GM20431 (cell line): ENCODE measurements around the gene CSTF3.
"Not testable (repeated sequence)": the region's sequence is repeated elsewhere in the genome, so short reads cannot be mapped to it uniquely, and the experiment has no call there.

Experiments
- in situ Hi-C: fragments of 300-500 bp; cut with MseI, MboI; formaldehyde crosslinking; loops from one replicate; pipeline ENCODE4 v1.15.0; 2020; ENCODE audit warnings: low sequenced_read_pairs; ENCODE audit not compliant: unreplicated experiment

The CSTF3 gene

DNA sequence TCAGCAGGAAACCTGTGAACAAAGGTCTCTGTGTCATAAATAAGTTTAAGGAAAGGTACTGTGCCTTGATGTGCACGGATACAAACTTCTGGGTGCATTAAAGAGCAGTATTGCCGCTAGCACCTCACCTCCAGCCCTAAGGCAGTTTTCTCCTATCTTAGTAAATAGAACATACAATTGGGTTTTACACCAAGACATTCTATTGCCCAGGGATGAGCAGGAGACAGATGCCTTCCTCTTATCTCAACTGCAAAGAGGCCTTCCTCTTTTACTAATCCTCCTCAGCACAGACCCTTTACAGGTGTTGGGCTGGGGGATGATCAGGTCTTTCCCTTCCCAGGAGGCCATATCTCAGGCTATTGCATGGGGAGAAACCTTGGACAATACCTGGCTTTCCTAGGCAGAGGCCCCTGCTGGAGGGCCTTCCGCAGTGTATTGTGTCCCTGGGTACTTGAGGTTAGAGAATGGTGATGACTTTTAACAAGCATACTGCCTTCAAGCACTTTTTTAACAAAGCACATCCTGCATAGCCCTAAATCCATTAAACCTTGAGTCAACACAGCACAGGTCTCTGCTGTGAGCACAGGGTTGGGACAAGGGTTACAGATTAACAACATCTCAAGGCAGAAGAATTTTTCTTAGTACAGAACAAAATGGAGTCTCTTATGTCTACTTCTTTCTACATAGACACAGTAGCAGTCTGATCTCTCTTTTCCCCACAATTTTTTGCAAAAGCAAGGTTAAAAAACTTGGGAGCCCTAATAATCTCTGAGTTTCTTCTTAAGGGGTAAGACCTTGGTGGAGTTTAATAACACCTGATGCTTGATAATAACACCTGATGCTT lies 111.5 kb downstream of the CSTF3 start:
- in situ Hi-C loops = not testable (repeated sequence)

DNA sequence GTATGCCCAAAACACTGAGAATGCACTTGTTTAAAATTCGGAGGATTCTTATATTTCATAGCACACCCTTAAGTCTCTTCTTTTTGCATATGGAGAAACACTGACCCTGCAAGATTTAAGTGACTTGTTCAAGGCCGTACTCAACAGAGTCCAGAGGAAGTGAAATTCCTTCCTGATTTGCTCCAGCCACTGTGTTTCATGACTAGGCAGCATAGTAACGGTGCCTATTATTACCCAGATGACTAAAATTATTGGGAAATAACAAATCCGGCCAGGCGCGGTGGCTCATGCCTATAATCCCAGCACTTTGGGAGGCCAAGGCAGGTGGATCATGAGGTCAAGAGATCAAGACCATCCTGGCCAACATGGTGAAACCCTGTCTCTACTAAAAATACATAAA lies 112.6 kb downstream of the CSTF3 start:
- in situ Hi-C loops = not testable (repeated sequence)

DNA sequence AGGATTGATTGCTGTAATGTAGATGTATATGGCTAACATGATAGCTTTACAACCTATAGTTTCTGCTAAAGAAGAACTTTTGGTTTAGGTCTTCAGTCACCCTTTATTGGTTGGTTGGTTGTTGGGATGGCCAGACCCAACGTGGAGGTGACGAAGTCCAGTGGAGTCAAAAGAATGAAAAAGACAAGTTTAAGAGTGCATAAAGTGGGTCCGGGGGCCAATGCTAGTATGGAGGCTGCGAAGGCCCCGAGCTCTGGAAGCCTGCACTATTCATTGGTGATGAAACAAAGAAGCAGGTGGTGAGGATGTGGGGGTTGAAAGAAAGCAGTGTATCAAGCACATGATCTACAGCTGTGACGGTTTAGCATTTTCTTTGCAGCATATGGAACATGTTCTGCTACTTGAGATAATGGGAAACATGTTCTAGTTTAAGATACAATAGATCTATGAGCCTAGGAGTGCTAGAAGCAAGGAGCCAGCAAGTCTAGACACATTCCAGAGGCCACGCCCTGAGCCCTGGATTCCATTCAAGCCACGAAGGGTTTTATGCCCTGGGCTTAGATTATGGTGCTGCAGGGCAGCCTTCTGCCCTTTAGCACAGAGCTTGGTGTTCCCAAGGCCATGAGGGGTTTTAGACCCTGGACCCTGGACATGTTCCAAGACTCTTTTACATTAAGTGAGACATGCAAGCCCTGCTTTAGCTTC lies 115.6 kb downstream of the CSTF3 start:
- in situ Hi-C loops = no loop called here

DNA sequence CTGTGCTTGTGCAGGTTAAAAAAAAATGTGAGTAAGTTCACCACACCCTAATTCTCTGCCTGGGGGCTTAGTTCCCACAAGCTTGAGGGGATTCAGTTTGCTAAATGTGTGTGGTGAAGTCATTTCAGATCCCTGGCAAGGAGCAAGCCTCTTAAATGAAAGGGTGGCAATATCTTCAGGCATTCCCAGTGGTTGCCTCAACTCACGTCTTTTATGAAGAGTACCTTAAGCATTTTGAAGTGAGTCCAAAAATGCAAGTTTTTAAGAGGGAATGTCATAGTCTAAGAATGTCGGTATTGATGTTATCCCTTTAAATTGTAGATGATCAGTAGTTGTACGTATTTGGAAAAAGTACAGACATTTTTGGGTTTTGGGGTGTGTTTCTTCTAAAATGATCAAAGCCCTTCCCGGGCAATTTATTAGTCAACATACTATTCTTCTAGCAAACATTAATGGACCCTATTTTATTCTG lies 117.0 kb downstream of the CSTF3 start:
- in situ Hi-C loops = no loop called here

DNA sequence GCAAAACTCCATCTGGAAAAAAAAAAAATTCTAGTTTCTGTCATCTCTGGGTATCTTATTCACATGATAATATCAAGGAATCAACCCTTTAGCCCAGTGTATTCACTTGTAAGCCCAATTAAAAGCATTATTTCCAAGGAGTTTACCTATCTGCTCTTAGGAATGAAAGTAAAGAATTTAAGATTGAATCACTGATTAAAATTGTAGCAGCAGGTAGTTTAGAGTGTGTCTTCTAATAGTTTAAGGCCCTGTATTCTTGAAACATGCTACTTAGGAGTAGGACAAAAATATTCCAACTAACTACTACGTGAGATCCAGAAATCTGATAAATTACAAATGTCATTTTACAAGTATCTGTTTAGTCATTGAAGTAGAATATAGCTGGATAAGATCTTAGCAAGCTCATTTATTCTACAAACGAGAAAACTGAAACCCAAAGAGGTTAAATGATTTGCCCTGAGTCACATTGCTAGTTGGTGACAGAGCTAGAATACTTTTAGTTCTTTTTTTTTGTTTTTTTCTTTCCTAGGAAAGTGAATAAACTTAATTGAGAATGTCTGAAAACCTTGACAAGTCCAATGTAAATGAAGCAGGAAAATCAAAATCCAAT lies 118.0 kb downstream of the CSTF3 start:
- in situ Hi-C loops = no loop called here

DNA sequence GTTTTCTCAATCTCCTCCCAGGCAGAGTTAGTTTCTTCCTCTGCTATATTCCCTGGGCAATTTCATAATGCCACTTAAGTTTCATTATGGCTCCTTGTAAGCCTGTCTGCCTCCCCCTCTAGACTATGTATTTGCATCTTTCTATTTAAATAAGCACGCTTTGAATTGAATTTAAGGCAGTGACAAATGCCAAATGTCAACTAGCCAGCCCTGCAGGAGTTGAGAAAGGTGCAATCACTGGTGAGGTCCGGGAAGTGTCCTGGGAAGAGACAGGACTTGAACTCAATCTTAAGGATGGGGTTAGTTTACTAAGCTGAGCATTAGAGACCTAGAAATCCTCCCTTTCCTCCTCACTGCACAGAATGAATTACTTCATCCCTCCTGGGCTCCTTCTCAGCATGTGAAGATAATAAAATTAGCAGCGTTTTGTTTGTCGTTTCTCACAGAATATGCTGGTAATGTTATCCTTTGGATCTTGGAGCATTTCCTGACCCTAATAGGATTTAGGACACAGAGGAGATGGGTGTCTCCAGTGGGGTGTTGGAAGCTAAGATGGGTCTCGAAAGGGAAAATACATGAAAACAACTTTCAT lies 120.3 kb downstream of the CSTF3 start:
- in situ Hi-C loops = no loop called here

DNA sequence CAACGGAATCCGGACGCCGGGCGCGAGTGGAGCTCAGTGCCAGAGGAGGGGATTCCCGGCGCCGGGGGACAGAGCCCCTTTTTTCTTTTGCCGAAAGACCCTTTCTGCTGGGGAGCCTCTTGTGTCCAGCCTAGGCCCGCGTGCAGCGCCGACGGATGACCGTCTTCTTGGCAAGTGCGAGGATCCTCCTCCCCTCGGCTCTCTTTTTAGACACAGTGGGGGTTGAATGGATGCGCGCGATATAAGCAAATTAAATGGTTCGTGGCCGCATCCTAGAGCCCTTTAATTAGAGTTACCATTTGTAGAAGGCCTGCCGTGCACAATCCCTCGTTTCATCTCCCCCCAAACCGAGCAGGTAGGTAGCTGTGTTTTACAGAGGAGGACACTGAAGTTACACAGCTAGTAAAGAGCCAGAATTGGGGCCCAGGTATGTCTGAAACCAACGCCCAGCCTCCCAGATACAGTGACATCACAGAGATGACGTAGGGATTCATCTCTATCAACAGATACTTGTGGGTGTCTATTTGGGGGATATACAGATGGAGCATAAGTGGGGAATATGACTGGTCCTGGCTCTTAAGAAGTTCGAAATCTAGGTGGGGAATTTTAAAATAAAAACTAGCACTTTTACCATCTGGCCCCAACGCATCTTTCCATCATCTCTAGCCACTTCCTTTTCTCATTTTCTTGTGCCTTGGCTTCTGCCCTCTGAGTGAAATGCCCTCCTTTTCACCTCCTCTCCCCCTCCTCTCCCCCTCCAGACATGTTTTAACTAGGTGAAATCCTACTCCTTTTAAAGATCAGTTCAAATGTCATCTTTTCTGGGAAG lies 121.0 kb downstream of the CSTF3 start:
- in situ Hi-C loops = no loop called here

DNA sequence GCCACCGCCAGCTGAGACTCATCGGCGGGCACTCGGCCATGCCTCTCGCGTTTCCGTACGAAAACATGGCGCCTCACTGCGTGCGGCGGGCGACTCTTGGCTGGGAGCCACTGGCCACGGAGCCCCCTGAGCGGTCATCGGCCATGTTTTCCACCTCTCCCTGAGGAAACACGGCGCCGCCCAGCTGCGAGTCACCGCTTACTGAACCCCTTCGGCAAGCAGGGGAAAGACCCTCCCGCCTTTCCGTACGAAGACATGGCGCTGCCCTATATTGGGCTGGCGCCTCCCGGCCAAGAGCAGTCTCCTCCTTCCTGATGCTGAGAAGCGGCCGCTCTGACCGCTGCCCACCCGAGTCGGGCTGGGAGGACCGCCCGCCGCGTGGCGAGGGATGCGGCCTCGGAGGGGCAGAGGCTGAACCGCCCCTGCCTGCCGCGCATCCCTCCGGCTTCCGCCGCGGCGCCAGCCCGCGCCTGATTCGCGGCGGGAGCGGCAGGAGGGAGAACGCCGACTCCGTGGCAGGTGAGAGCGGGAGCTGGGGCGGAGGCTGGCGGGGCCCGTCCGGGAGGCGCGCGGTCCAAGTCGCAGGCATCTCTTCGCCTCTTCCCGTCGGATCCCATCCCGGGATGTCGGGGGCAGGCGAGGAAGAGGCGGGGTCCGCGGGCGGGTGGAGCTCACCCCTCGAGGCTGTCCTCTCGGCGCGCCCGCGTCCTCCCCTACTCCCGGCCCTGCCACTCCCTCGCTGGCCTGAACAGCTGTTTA lies 121.8 kb downstream of the CSTF3 start, which contains the start of gene TCP11L1:
TSS of gene TCP11L1 (plus strand) at position 299 of the 759 bp plus-strand sequence. CDS start 4,202 bp downstream, outside the sequence.
- in situ Hi-C loops = no loop called here

DNA sequence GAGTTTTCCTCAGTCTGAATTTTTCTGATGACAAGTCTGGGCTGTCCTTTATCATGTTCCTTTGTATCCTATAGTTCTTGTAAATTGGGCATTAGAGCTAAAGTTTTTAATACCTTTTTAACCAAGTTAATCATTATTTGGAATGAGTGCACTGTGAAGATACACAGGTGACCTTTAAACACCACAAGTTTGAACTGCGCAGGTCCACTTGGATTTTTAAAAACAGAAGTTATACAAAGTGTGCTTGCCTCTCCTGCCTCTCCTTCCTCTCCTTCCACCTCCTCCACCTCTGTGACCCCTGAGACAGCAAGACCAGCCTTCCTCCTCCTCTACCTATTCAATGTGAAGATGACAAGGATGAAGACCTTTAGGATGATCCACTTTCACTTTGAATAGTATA lies 126.3 kb downstream of the CSTF3 start:
- in situ Hi-C loops = no loop called here
